GM19193 (cell line): ENCODE measurements around the gene RASIP1.

Experiments used
- POLR2A ChIP-seq: IDR thresholded peaks from 4 replicates; pipeline ENCODE4 v1.6.1; 2011; ENCODE audit not compliant: insufficient read depth, insufficient read length; ENCODE audit errors: extremely low read depth

The RASIP1 gene

GRCh38 chr19:48740164-48740972 lies at the start of gene RASIP1:
RASIP1 (minus strand) TSS chr19:48740610; CDS start chr19:48740282, 328 bp downstream.
- TF ChIP-seq POLR2A = no peak

- no peak for TF ChIP-seq POLR2A
Observed at GRCh38 chr19:48784527-48784926, 44.1 kb upstream of the RASIP1 start.

- no peak for TF ChIP-seq POLR2A
Observed at GRCh38 chr19:48780631-48781391, 40.4 kb upstream of the RASIP1 start.

GRCh38 chr19:48779636-48780035 lies 39.2 kb upstream of the RASIP1 start:
- TF ChIP-seq POLR2A = no peak

- TF ChIP-seq POLR2A = no peak
Observed at GRCh38 chr19:48777720-48778119, 37.3 kb upstream of the RASIP1 start.

GRCh38 chr19:48777139-48777538 lies 36.7 kb upstream of the RASIP1 start:
- TF ChIP-seq POLR2A = no peak

- TF ChIP-seq POLR2A = no peak
Observed at GRCh38 chr19:48772503-48772953, 32.1 kb upstream of the RASIP1 start.

GRCh38 chr19:48770734-48771472 lies 30.5 kb upstream of the RASIP1 start:
- no peak for TF ChIP-seq POLR2A

- TF ChIP-seq POLR2A = no peak
Observed at GRCh38 chr19:48770266-48770665, 29.9 kb upstream of the RASIP1 start.

GRCh38 chr19:48768994-48769713 lies 28.7 kb upstream of the RASIP1 start:
- no peak for TF ChIP-seq POLR2A

GRCh38 chr19:48760504-48761205 lies 20.2 kb upstream of the RASIP1 start:
- no peak for TF ChIP-seq POLR2A

- TF ChIP-seq POLR2A = no peak
Observed at GRCh38 chr19:48757741-48758144, 17.3 kb upstream of the RASIP1 start.

GRCh38 chr19:48757089-48757675 lies 16.8 kb upstream of the RASIP1 start:
- no peak for TF ChIP-seq POLR2A

- no peak for TF ChIP-seq POLR2A
Observed at GRCh38 chr19:48756686-48757085, 16.3 kb upstream of the RASIP1 start.

- no peak for TF ChIP-seq POLR2A
Observed at GRCh38 chr19:48756212-48756611, 15.8 kb upstream of the RASIP1 start.
